Progenitor cell of endocrine pancreas (in vitro differentiated cells): ENCODE measurements around the gene REG1B. TPM values are rescaled to one million over a fixed set of nuclear protein-coding genes. Genes with fewer than 3 reads are reported as not detected.

ENCODE experiments used
- DNase-seq: peaks from one replicate; pipeline ENCODE4 v3.0.0; 2021; ENCODE audit warnings: low spot score; ENCODE audit not compliant: unreplicated experiment
- H3K27ac Mint-ChIP-seq: 2 replicates; pipeline ENCODE4 v1.8.0; 2021; ENCODE audit warnings: mild to moderate bottlenecking, moderate library complexity, mixed read lengths
- H3K27me3 Mint-ChIP-seq: 2 replicates; pipeline ENCODE4 v1.8.0; 2021; ENCODE audit warnings: mixed read lengths
- H3K36me3 Mint-ChIP-seq: 2 replicates; pipeline ENCODE4 v1.8.0; 2022; ENCODE audit warnings: mixed read lengths; ENCODE audit not compliant: insufficient read depth
- H3K4me1 Mint-ChIP-seq: 2 replicates; pipeline ENCODE4 v1.8.0; 2021; ENCODE audit warnings: low read depth, mixed read lengths
- H3K4me3 Mint-ChIP-seq: 2 replicates; pipeline ENCODE4 v1.8.0; 2021; ENCODE audit warnings: low read depth, mild to moderate bottlenecking, moderate library complexity, mixed read lengths
- H3K9me3 Mint-ChIP-seq: 2 replicates; pipeline ENCODE4 v1.8.0; 2021; ENCODE audit warnings: low read depth, mixed read lengths
- total RNA-seq: library from RNA; stranded (reverse); gene quantifications from 2 replicates; pipeline ENCODE4 v1.2.1, GENCODE V29; 2021
- TF ChIP-seq, protein P1 (sequence below): fragments of 200-600 bp; sonication (generic); IDR thresholded peaks from one replicate; pipeline ENCODE4 v1.5.0; 2021; ENCODE audit warnings: antibody characterized with exemption, mild to moderate bottlenecking; ENCODE audit not compliant: unreplicated experiment

The REG1B gene
- total RNA-seq, 1 donor from 2014 or later: not detected

DNA sequence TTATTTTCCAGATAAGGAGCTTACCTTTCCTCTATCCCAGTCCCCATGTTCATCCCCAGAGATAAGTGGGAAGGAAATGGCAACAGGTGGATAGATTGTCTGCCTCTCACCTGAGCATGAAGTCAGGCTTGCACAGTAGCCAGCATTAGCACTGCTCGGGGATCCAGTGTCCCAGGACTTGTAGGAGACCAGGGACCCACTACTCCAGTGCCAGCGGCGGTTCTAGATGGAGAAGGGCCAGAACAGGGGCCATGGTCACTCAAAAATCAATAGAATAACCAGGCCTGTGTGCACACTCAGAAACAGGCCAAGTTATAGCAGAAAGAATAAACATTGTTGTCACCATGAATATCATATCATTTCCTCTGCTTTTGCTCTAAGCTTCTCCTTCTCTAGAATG, 2.4 kb downstream of the REG1B start:
- Mint-ChIP-seq H3K4me1 (no peaks in the 10 kb centered on the region), H3K27me3 (peaks cover 16% of the 10 kb centered on the region)

DNA sequence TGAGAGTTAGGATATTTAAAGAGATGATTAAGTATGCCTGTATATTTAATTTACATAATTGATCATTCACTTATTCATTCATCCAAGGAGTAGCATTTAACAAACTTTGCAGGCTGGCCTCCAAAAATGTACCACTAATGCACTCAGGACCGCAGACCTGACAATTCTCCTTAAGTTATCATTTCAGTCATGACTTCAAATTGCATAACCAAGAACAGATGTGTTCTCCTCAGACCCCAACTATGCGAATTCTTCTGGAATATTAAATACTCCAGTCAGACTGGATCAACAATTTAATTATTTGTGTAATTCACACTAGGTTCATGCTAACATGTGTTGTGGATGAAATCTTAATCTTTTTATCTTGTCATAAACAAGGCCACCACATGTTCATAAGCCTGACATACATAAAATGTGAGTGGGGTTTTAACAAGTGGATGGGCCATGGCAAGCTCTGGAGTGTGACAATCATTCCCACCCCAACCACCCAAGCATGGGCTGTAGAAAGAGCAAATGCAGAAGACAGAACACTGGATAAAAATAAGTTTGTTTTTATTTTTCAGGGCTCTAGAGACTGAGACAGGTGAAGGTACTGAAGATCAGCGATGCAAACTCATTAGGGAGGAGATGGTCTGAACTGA, 3.2 kb downstream of the REG1B start:
- no peak for DNase-seq
- Mint-ChIP-seq H3K9me3 (peaks cover 8% of the 10 kb centered on the region), H3K4me3 (no peak overlapping the region), H3K27ac (no peak overlapping the region), H3K27me3 (peaks cover 16% of the 10 kb centered on the region), H3K4me1 (no peaks in the 10 kb centered on the region), H3K36me3 (no peaks in the 10 kb centered on the region)
- TF ChIP-seq, protein P1, sequence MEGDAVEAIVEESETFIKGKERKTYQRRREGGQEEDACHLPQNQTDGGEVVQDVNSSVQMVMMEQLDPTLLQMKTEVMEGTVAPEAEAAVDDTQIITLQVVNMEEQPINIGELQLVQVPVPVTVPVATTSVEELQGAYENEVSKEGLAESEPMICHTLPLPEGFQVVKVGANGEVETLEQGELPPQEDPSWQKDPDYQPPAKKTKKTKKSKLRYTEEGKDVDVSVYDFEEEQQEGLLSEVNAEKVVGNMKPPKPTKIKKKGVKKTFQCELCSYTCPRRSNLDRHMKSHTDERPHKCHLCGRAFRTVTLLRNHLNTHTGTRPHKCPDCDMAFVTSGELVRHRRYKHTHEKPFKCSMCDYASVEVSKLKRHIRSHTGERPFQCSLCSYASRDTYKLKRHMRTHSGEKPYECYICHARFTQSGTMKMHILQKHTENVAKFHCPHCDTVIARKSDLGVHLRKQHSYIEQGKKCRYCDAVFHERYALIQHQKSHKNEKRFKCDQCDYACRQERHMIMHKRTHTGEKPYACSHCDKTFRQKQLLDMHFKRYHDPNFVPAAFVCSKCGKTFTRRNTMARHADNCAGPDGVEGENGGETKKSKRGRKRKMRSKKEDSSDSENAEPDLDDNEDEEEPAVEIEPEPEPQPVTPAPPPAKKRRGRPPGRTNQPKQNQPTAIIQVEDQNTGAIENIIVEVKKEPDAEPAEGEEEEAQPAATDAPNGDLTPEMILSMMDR: no peak

More for the DNA sequence above, 2.4 kb downstream of the REG1B start:
- no peak for DNase-seq
- Mint-ChIP-seq H3K9me3 (peaks cover 8% of the 10 kb centered on the region), H3K36me3 (no peaks in the 10 kb centered on the region), H3K4me3 (no peak overlapping the region), H3K27ac (no peak overlapping the region)
- TF ChIP-seq, protein P1: no peak

DNA sequence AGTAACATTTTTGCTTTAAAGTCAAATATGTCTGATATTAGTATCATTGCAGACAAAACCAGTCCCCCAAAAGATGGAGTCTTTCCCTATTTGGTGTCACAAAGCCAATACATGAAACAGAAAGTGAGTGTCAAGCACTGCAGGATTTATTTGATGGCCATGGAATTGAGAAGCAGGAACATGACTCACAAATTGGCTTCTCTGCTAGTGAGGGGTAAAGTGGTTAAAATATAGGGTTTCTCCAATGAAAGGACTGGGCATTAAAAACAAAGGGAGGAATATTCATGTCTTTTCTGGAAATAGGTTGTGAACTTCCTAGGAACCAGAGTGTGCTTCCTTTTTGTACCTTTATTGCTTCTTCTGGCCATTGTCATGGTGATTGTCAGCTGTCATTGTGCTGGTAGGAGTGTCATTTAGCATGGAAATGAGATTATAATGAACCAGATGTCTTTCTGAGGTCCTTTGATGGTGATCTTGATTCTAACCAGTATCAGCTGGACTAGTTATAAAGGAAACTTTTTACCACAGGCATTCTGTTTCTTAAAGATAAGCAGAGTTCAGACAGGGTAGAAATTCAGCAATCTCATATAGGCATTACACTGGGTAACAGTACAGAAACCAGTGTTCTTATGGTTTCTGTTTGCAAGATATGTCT, 4.1 kb downstream of the REG1B start:
- TF ChIP-seq, protein P1: no peak
- DNase-seq: no peak
- Mint-ChIP-seq H3K4me3 (no peak overlapping the region), H3K36me3 (no peaks in the 10 kb centered on the region), H3K27ac (no peak overlapping the region), H3K9me3 (peaks cover 8% of the 10 kb centered on the region), H3K27me3 (peaks cover 16% of the 10 kb centered on the region), H3K4me1 (no peaks in the 10 kb centered on the region)

DNA sequence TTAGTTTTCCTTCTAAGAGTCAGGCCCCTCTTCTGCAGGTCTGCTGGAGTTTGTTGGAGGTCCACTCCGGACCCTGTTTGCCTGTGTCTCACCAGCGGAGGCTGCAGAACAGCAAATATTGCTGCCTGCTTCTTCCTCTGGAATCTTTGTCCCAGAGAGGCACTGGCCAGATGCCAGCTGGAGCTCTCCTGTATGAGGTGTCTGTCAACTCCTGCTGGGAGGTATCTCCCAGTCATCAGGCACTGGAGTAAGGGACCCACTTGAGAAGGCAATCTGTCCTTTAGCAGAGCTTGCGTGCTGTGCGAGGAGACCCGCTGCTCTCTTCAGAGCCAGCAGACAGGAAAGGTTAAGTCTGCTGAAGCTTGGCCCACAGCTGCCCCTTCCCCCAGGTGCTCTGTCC, 4.8 kb downstream of the REG1B start:
- no peaks in the 10 kb centered on the region for H3K4me1 Mint-ChIP-seq
- H3K36me3 Mint-ChIP-seq: no peaks in the 10 kb centered on the region
- no peak overlapping the region for H3K4me3 Mint-ChIP-seq
- H3K27me3 Mint-ChIP-seq: peaks cover 13% of the 10 kb centered on the region
- TF ChIP-seq, protein P1: no peak
- H3K27ac Mint-ChIP-seq: no peak overlapping the region
- H3K9me3 Mint-ChIP-seq: peaks cover 9% of the 10 kb centered on the region
- no peak for DNase-seq

DNA sequence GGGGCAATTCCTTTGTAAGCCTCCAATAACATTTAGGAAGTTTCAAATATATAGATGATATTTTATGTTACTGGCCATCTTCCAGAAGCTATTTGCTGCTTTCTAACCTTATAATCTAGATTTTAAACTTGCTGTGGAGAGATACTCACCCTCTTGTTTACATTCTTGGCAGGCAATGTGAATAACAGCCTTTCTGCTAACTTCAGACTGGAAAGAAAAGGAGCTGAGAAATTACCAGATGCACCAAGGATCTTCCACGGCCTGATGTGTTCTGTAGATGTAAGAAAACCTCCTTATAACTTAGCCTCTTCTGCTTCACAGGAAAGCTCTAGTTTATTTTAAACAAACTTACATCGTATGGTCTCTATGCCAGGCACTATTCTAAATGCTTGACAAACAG, 16.7 kb downstream of the REG1B start:
- TF ChIP-seq, protein P1: no peak
- Mint-ChIP-seq H3K9me3 (no peaks in the 10 kb centered on the region), H3K4me1 (no peaks in the 10 kb centered on the region), H3K27me3 (peaks cover 18% of the 10 kb centered on the region), H3K36me3 (no peaks in the 10 kb centered on the region), H3K27ac (no peak overlapping the region), H3K4me3 (no peak overlapping the region)
- DNase-seq: no peak
